Measurements from ENCODE around the gene ZNF394.
"Not testable (repeated sequence)": the region's sequence is repeated elsewhere in the genome, so short reads cannot be mapped to it uniquely, and the experiment has no call there.

Gene ZNF394

GRCh38 chr7:99499721-99500636, at the start of gene ZNF394:
Gene ZNF394 (minus strand): TSS chr7:99500281. CDS start chr7:99500093, 188 bp downstream.
- TF ChIP-seq CTCF (IDR thresholded peaks at IDR 0.05; ENCODE audit: control insufficient read depth, extremely low read depth, insufficient read depth) = no peak
- DNase-seq (ENCODE audit: low read depth) = peak; percentile 66
- H3K4me3 ChIP-seq (ENCODE audit: low read depth, low read length) = peak within 1 kb of the TSS; percentile 94

GRCh38 chr7:99549545-99549944, 49.5 kb upstream of the ZNF394 start:
- not testable (repeated sequence) for DNase-seq (ENCODE audit: low read depth); H3K4me3 ChIP-seq (ENCODE audit: low read depth, low read length)

- H3K4me3 ChIP-seq (ENCODE audit: low read depth, low read length); DNase-seq (ENCODE audit: low read depth): not testable (repeated sequence)
These were observed 45.2 kb upstream of the ZNF394 start for GRCh38 chr7:99545308-99545707.

GRCh38 chr7:99543916-99544315, 43.8 kb upstream of the ZNF394 start:
- no peak for DNase-seq (ENCODE audit: low read depth)
- TF ChIP-seq CTCF (IDR thresholded peaks at IDR 0.05; ENCODE audit: control insufficient read depth, extremely low read depth, insufficient read depth) = no peak
- H3K4me3 ChIP-seq (ENCODE audit: low read depth, low read length) = no peak overlapping the region

- no peak overlapping the region for H3K4me3 ChIP-seq (ENCODE audit: low read depth, low read length)
- TF ChIP-seq CTCF (IDR thresholded peaks at IDR 0.05; ENCODE audit: control insufficient read depth, extremely low read depth, insufficient read depth) = no peak
- DNase-seq (ENCODE audit: low read depth) = no peak
These were observed 43.1 kb upstream of the ZNF394 start for GRCh38 chr7:99543081-99543671.

- TF ChIP-seq CTCF (IDR thresholded peaks at IDR 0.05; ENCODE audit: control insufficient read depth, extremely low read depth, insufficient read depth) = no peak
- no peak overlapping the region for H3K4me3 ChIP-seq (ENCODE audit: low read depth, low read length)
- no peak for DNase-seq (ENCODE audit: low read depth)
These were observed 41.1 kb upstream of the ZNF394 start for GRCh38 chr7:99541212-99541611.

- no peak for TF ChIP-seq CTCF (IDR thresholded peaks at IDR 0.05; ENCODE audit: control insufficient read depth, extremely low read depth, insufficient read depth)
- no peak for DNase-seq (ENCODE audit: low read depth)
- no peak overlapping the region for H3K4me3 ChIP-seq (ENCODE audit: low read depth, low read length)
These were observed 40.5 kb upstream of the ZNF394 start for GRCh38 chr7:99540542-99540941.

Data from LNCaP clone FGC (cell line).